ENCODE data around the gene PDZD8.

The PDZD8 gene

GRCh38 chr10:117228210-117228609, 147.0 kb downstream of the PDZD8 start:
- no peak overlapping the region for H3K4me3 ChIP-seq (ENCODE audit: low read depth, low read length)
- TF ChIP-seq CTCF (IDR thresholded peaks at IDR 0.05; ENCODE audit: low read depth, low read length): no peak
- no peak for TF ChIP-seq MYC (IDR thresholded peaks at IDR 0.05; ENCODE audit: low read depth, low read length)
- TF ChIP-seq POLR2A (IDR thresholded peaks at IDR 0.05; ENCODE audit: extremely low read depth, insufficient read length): no peak
- TF ChIP-seq MAX (IDR thresholded peaks at IDR 0.05; ENCODE audit: low read depth, low read length): no peak
- DNase-seq (ENCODE audit: low read depth): no peak
